Measurements from ENCODE around the gene NQO2. TPM values are rescaled to one million over a fixed set of nuclear protein-coding genes. Genes with fewer than 3 reads are reported as not detected.

Gene NQO2
- total RNA-seq, 2 experiments from 2014 or later, result 23.8 to 24.7 TPM

DNA sequence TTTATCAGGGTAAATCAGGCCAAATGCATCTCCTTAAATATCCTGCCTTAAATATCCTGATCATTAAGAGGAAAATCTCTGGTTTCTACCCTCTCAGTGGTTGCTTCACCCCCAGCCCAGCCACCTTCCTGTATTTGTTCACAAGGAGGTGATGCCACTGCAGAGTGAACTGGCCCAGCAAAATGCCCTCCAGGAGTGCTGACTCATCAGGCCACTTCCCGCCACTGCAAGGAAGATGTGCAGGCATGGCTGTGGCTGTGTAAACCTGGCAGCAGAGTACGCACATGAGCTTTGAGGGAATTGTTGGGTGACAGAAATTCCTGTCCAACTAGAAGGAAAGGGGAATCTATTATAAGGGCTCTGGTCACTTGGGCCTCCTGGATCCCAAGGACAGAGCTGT lies 13.8 kb downstream of the NQO2 start:
- POLR2A ChIA-PET, result interaction anchor here (0.6 kb wide), 1 partner anchor 8 kb away, joined by 3 read pairs; no protein-coding TSS in a partner anchor
- peaks cover 21% of the 10 kb centered on the region for H3K9me3 Mint-ChIP-seq
- intact Hi-C loops (cut with micrococcal nuclease), result no loop called here
- peaks cover 3% of the 10 kb centered on the region for H3K4me1 Mint-ChIP-seq (ENCODE audit: low read depth)
- CTCF ChIA-PET, result no interaction called here
- H3K27me3 Mint-ChIP-seq, result no peaks in the 10 kb centered on the region
- H3K27ac Mint-ChIP-seq, result no peak overlapping the region
- DNase-seq (no peak), ATAC-seq (no peak)
- peaks cover 70% of the 10 kb centered on the region for H3K36me3 Mint-ChIP-seq (ENCODE audit: low read depth)
- TF ChIP-seq, protein P1, sequence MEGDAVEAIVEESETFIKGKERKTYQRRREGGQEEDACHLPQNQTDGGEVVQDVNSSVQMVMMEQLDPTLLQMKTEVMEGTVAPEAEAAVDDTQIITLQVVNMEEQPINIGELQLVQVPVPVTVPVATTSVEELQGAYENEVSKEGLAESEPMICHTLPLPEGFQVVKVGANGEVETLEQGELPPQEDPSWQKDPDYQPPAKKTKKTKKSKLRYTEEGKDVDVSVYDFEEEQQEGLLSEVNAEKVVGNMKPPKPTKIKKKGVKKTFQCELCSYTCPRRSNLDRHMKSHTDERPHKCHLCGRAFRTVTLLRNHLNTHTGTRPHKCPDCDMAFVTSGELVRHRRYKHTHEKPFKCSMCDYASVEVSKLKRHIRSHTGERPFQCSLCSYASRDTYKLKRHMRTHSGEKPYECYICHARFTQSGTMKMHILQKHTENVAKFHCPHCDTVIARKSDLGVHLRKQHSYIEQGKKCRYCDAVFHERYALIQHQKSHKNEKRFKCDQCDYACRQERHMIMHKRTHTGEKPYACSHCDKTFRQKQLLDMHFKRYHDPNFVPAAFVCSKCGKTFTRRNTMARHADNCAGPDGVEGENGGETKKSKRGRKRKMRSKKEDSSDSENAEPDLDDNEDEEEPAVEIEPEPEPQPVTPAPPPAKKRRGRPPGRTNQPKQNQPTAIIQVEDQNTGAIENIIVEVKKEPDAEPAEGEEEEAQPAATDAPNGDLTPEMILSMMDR (IDR thresholded peaks at IDR 0.05), result no peak
- no peak overlapping the region for H3K4me3 Mint-ChIP-seq

DNA sequence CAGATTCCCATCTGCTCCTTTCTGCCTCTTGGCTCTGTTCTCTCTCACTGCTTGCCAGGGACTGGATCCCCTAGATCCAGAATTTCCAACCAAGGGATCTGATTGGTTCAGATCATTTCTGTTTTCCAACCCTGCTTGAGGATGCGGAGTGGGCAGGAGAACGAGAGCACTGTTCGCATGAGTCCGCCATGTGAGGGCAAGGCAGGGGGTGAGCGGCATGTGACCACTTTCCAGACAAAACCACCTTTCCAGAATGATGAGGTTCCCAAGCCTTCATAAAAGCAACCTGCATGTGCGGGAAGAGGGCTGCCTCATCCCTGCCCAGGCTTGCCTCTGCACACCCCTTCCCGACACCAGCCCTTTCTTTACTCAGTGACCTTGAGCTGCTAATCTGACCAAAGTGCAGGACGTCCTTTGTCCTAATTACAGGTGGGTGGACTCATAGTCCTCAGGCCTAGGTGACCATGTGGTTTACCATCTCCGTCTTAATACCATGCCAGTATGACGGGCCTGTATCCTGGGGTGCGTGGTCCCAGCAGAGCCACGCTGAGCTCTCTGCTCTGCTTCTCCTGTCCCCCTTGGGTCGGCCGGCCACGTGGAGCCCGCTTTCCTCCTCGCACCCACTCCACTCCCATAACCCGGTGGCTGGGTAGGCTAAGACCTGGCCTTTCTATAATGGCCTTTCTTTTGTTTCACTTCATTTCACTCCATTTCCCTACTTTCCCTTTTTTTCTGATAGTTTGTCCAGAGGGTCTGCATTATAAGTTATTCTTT lies 14.4 kb downstream of the NQO2 start:
- Mint-ChIP-seq H3K27ac (no peak overlapping the region), H3K9me3 (peaks cover 21% of the 10 kb centered on the region), H3K27me3 (no peaks in the 10 kb centered on the region), H3K4me3 (no peak overlapping the region), H3K4me1 (ENCODE audit: low read depth) (peaks cover 3% of the 10 kb centered on the region), H3K36me3 (ENCODE audit: low read depth) (peaks cover 65% of the 10 kb centered on the region)
- ATAC-seq, result no peak
- TF ChIP-seq, protein P1 (IDR thresholded peaks at IDR 0.05), result no peak
- no peak for DNase-seq
- ChIA-PET CTCF (no interaction called here), POLR2A (interaction anchor here (0.6 to 1.0 kb wide), 3 partner anchors 9 to 248 kb away, joined by 3 read pairs; no protein-coding TSS in a partner anchor)
- intact Hi-C loops (cut with micrococcal nuclease), result no loop called here

DNA sequence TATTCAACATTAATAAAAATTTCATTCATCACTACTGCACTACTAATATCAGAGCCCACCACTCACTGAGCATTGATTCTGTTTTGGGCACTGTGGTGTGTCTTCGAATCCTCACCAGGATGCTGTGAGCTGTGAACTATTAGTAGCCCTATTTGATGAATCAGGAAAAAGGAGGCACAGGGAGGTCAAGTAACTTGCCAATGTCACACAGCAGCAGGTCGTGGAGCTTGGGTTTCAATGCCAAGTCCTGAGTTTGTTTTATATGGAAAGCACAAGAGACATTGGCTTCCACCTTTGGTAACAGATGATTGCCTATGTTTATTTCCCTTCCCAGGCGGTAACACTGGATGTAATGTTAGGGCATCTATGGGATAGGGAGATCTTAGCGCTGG lies 15.0 kb downstream of the NQO2 start:
- Mint-ChIP-seq H3K36me3 (ENCODE audit: low read depth) (peaks cover 63% of the 10 kb centered on the region), H3K9me3 (peaks cover 21% of the 10 kb centered on the region), H3K27ac (no peak overlapping the region), H3K4me3 (no peak overlapping the region), H3K4me1 (ENCODE audit: low read depth) (peaks cover 7% of the 10 kb centered on the region), H3K27me3 (no peaks in the 10 kb centered on the region)
- POLR2A ChIA-PET, result interaction anchor here (0.6 to 1.0 kb wide), 3 partner anchors 9 to 17 kb away, joined by 3 read pairs; no protein-coding TSS in a partner anchor
- intact Hi-C loops (cut with micrococcal nuclease), result no loop called here
- CTCF ChIA-PET, result no interaction called here
- no peak for ATAC-seq
- TF ChIP-seq, protein P1 (IDR thresholded peaks at IDR 0.05), result no peak
- DNase-seq, result no peak

DNA sequence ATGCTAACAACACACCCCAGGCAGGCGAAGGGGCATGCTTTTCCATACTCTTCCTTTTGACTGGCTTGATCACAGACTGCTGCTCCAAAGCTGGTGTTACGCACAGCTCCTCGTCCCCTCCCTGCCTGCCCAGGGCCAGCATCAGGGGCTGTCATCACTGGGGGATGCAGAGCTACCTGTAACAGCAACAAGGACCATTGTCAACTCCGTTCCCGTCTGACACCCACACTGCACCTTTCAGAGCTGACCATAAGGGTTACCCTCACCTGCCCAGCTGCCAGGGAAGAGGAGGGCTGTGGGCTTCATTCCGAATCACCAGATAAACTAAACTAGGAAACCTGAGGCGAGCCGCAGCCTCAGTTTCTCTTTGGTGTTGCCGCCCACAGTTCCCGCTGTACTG lies 15.4 kb downstream of the NQO2 start:
- intact Hi-C loops (cut with micrococcal nuclease), result no loop called here
- H3K4me3 Mint-ChIP-seq, result no peak overlapping the region
- H3K4me1 Mint-ChIP-seq (ENCODE audit: low read depth), result peaks cover 9% of the 10 kb centered on the region
- CTCF ChIA-PET, result no interaction called here
- H3K27ac Mint-ChIP-seq, result no peak overlapping the region
- H3K36me3 Mint-ChIP-seq (ENCODE audit: low read depth), result peaks cover 63% of the 10 kb centered on the region
- POLR2A ChIA-PET, result interaction anchor here (0.6 to 1.0 kb wide), 3 partner anchors 9 to 16 kb away, joined by 3 read pairs; no protein-coding TSS in a partner anchor
- no peaks in the 10 kb centered on the region for H3K27me3 Mint-ChIP-seq
- H3K9me3 Mint-ChIP-seq, result peaks cover 18% of the 10 kb centered on the region
- DNase-seq, result no peak
- TF ChIP-seq, protein P1 (IDR thresholded peaks at IDR 0.05), result no peak
- no peak for ATAC-seq
